Measurements from ENCODE around the gene MTNR1B. TPM values are rescaled to one million over a fixed set of nuclear protein-coding genes. Genes with fewer than 3 reads are reported as not detected.

Gene MTNR1B
- total RNA-seq, 1 donor from 2014 or later = not detected

GRCh38 chr11:92954003-92954402 is 15.4 kb upstream of the MTNR1B start:
- Histone ChIP-seq H3K27me3 (ENCODE audit: control insufficient read depth, insufficient read depth, low read length) (no peaks in the 10 kb centered on the region), H3K4me3 (ENCODE audit: low read depth, low read length) (no peak overlapping the region), H3K36me3 (ENCODE audit: control insufficient read depth, insufficient read depth, low read length) (no peaks in the 10 kb centered on the region)
- no peak for DNase-seq (ENCODE audit: low read depth)
- TF ChIP-seq, protein P1, sequence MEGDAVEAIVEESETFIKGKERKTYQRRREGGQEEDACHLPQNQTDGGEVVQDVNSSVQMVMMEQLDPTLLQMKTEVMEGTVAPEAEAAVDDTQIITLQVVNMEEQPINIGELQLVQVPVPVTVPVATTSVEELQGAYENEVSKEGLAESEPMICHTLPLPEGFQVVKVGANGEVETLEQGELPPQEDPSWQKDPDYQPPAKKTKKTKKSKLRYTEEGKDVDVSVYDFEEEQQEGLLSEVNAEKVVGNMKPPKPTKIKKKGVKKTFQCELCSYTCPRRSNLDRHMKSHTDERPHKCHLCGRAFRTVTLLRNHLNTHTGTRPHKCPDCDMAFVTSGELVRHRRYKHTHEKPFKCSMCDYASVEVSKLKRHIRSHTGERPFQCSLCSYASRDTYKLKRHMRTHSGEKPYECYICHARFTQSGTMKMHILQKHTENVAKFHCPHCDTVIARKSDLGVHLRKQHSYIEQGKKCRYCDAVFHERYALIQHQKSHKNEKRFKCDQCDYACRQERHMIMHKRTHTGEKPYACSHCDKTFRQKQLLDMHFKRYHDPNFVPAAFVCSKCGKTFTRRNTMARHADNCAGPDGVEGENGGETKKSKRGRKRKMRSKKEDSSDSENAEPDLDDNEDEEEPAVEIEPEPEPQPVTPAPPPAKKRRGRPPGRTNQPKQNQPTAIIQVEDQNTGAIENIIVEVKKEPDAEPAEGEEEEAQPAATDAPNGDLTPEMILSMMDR (IDR thresholded peaks at IDR 0.05; ENCODE audit: insufficient read depth, low read length, poor library complexity, severe bottlenecking) = no peak

DNA sequence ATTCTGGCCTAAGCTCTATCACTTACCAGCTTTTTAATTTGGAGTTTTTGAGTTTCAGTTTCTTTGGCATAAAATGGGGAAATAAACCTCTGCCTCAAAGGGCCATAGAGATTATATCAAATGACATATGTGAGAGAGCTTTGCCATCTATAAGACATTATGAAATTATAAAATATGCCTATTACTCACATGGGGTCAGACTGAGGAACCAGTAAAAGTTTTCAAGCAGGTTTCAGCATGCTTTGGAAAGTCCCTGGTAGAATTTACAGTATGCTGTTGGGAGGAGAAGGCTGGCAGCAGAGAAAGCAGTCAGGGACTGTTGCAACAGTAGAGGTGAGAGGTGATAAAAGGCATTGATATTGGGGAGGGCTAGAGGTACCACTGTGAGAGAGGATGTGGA is 13.6 kb upstream of the MTNR1B start:
- TF ChIP-seq, protein P1 (IDR thresholded peaks at IDR 0.05; ENCODE audit: insufficient read depth, low read length, poor library complexity, severe bottlenecking) = no peak
- H3K36me3 ChIP-seq (ENCODE audit: control insufficient read depth, insufficient read depth, low read length) = no peaks in the 10 kb centered on the region
- no peaks in the 10 kb centered on the region for H3K27me3 ChIP-seq (ENCODE audit: control insufficient read depth, insufficient read depth, low read length)
- no peak overlapping the region for H3K4me3 ChIP-seq (ENCODE audit: low read depth, low read length)
- DNase-seq (ENCODE audit: low read depth) = no peak

DNA sequence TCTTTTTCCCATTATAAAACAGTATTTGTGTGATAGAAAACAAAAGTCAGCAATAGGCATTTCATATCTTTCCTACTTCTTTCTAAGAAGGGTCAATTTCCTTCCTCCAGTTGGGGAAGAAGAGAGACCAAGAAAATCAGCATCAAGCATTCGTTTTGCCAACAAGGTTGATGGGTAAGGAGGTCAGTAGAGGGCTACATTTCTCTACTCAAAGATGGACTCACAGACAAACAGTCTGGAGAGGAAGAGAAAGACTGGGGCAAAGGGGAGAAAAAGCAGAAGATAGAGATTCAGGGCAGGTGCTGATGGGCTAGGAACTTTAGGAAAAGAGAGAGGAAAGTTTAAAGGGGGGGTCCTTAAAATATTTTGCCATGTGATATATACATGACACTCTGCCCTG is 8.6 kb upstream of the MTNR1B start:
- TF ChIP-seq, protein P1 (IDR thresholded peaks at IDR 0.05; ENCODE audit: insufficient read depth, low read length, poor library complexity, severe bottlenecking) = no peak
- no peak for DNase-seq (ENCODE audit: low read depth)
- no peaks in the 10 kb centered on the region for H3K27me3 ChIP-seq (ENCODE audit: control insufficient read depth, insufficient read depth, low read length)
- no peak overlapping the region for H3K4me3 ChIP-seq (ENCODE audit: low read depth, low read length)
- no peaks in the 10 kb centered on the region for H3K36me3 ChIP-seq (ENCODE audit: control insufficient read depth, insufficient read depth, low read length)

DNA sequence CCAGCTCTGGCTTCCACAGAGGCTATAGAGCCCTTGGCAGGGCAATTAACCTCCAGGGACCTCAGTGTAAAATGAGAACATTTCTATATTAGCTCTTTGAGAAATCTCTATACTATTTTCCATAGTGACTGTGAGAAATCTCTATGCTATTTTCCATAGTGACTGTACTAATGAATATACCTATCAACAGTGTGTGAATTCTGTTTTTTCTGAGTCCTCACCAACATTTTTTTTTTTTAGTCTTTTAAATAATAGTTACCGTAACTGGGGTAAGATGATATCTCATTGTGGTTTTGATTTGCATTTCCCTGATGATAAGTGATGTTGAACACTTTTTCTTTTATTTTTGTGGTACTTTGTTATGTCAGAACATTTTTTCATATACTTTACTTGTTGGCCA is 7.0 kb upstream of the MTNR1B start:
- no peak overlapping the region for H3K4me3 ChIP-seq (ENCODE audit: low read depth, low read length)
- TF ChIP-seq, protein P1 (IDR thresholded peaks at IDR 0.05; ENCODE audit: insufficient read depth, low read length, poor library complexity, severe bottlenecking) = no peak
- DNase-seq (ENCODE audit: low read depth) = no peak
- H3K36me3 ChIP-seq (ENCODE audit: control insufficient read depth, insufficient read depth, low read length) = no peaks in the 10 kb centered on the region
- no peaks in the 10 kb centered on the region for H3K27me3 ChIP-seq (ENCODE audit: control insufficient read depth, insufficient read depth, low read length)

- Histone ChIP-seq H3K36me3 (ENCODE audit: control insufficient read depth, insufficient read depth, low read length) (no peaks in the 10 kb centered on the region), H3K4me3 (ENCODE audit: low read depth, low read length) (no peak overlapping the region), H3K27me3 (ENCODE audit: control insufficient read depth, insufficient read depth, low read length) (peaks cover 6% of the 10 kb centered on the region)
- DNase-seq (ENCODE audit: low read depth) = no peak
- TF ChIP-seq, protein P1 (IDR thresholded peaks at IDR 0.05; ENCODE audit: insufficient read depth, low read length, poor library complexity, severe bottlenecking) = no peak
Observed at GRCh38 chr11:92964471-92964870, 5.0 kb upstream of the MTNR1B start.

GRCh38 chr11:92965196-92965595 is 4.3 kb upstream of the MTNR1B start:
- Histone ChIP-seq H3K27me3 (ENCODE audit: control insufficient read depth, insufficient read depth, low read length) (peaks cover 13% of the 10 kb centered on the region), H3K36me3 (ENCODE audit: control insufficient read depth, insufficient read depth, low read length) (no peaks in the 10 kb centered on the region), H3K4me3 (ENCODE audit: low read depth, low read length) (no peak overlapping the region)
- TF ChIP-seq, protein P1 (IDR thresholded peaks at IDR 0.05; ENCODE audit: insufficient read depth, low read length, poor library complexity, severe bottlenecking) = no peak
- DNase-seq (ENCODE audit: low read depth) = no peak

Measured in kidney epithelial cell (primary cell).